K562 (cell line): Measurements from ENCODE around the gene ZNF692. TPM values are rescaled to one million over a fixed set of nuclear protein-coding genes. Genes with fewer than 3 reads are reported as not detected.
A peak's percentile ranks its signal among the peaks of the same experiment; 100 is the strongest.

Experiments
- ATAC-seq: fragments of 200-7000 bp; cut with Tn5 transposase; 3 replicates; pipeline ENCODE4 v1.9.1; 2020; ENCODE audit warnings: moderate library complexity
- BruUV-seq: library from RNA; stranded (reverse); fragments of 400-500 nt; replicated peaks from 2 replicates; lab custom pipeline; 2021; lab: Mats Ljungman, UMichigan
- CTCF ChIA-PET: fragments of 300-600 bp; formaldehyde crosslinking; extraction: SDS; loops from one replicate; lab custom pipeline; 2021; ENCODE audit warnings: low intra/inter-chr PET ratio; lab: Yijun Ruan, JAX
- POLR2A ChIA-PET: fragments of 300-600, 350-650 bp; sonication (Branson Sonifier 250); formaldehyde crosslinking; extraction: SDS; loops from one replicate; lab custom pipeline; 2021; ENCODE audit warnings: antibody characterized with exemption, inconsistent platforms; lab: Yijun Ruan, JAX
- DNase-seq, 4 experiments: peaks; one replicate each; pipeline versions ENCODE4 v3.0.0 to v3.0.0-alpha.2; 2011 to 2018; ENCODE audit warnings: low spot score in 3 of 4, mixed read lengths in 3 of 4; ENCODE audit errors: extremely low read depth in 1 of 4
- FAIRE-seq: peaks from 2 replicates; lab custom pipeline; 2011; peaks lifted over from hg19 to GRCh38; lab: Jason Lieb, UNC
- H2AFZ ChIP-seq: 2 replicates; pipeline ENCODE4 v1.6.0; 2011; ENCODE audit warnings: low read depth, low read length, control low read depth, inconsistent platforms
- H3K27ac ChIP-seq: fragments of 200-600 bp; 3 replicates; pipeline ENCODE4 v1.8.0; 2011; ENCODE audit warnings: low read depth, mild to moderate bottlenecking, control low read depth, inconsistent platforms, low read length, moderate library complexity, mixed read lengths; ENCODE audit errors: extremely low read depth
- H3K27me3 ChIP-seq, 2 experiments: fragments of 300-600 bp in 1 of 2; 2 replicates in 1 of 2; 3 replicates in 1 of 2; pipeline versions ENCODE4 v1.6.0 to v1.8.0; 2011; ENCODE audit warnings: inconsistent platforms in 2 of 2, low read length in 2 of 2, mild to moderate bottlenecking in 1 of 2, mixed read lengths in 1 of 2, moderate library complexity in 1 of 2; ENCODE audit not compliant: control insufficient read depth in 2 of 2, insufficient read depth in 2 of 2
- H3K36me3 ChIP-seq: fragments of 300-600 bp; 3 replicates; pipeline ENCODE4 v1.8.0; 2011; ENCODE audit warnings: mild to moderate bottlenecking, low read length, inconsistent platforms; ENCODE audit not compliant: control insufficient read depth, insufficient read depth
- H3K4me1 ChIP-seq, 2 experiments: fragments of 200-600 bp in 1 of 2; replicated peaks in 1 of 2; 2 replicates in 1 of 2; 3 replicates in 1 of 2; pipeline versions ENCODE4 v1.5.1 to v1.8.0; 2011; ENCODE audit warnings: inconsistent platforms in 2 of 2, low read length in 2 of 2, mild to moderate bottlenecking in 1 of 2, mixed read lengths in 1 of 2, moderate library complexity in 1 of 2; ENCODE audit not compliant: control insufficient read depth in 2 of 2, insufficient read depth in 2 of 2
- H3K4me2 ChIP-seq: 2 replicates; pipeline ENCODE4 v1.6.1; 2011; ENCODE audit warnings: low read length, control low read depth, inconsistent platforms, mixed read lengths; ENCODE audit not compliant: insufficient read depth
- H3K4me3 ChIP-seq: fragments of 200-600 bp; sonication (generic), shearing (Covaris generic); 2 replicates; pipeline ENCODE4 v1.5.1; 2016; ENCODE audit warnings: control low read depth, inconsistent platforms
- H3K79me2 ChIP-seq: fragments of 200-600 bp; 3 replicates; pipeline ENCODE4 v1.8.0; 2011; ENCODE audit warnings: low read length, inconsistent platforms; ENCODE audit not compliant: control insufficient read depth, insufficient read depth
- H3K9ac ChIP-seq, 2 experiments: 2 replicates each; pipeline versions ENCODE4 v1.6.0 to v1.6.1; 2011; ENCODE audit warnings: low read depth in 2 of 2, low read length in 2 of 2, control low read depth in 1 of 2, inconsistent platforms in 1 of 2, mild to moderate bottlenecking in 1 of 2, mixed read lengths in 1 of 2; ENCODE audit not compliant: insufficient read depth in 1 of 2
- H3K9me1 ChIP-seq: one replicate; pipeline ENCODE4 v1.6.0; 2011; ENCODE audit warnings: inconsistent platforms, mild to moderate bottlenecking, low read length, moderate library complexity; ENCODE audit not compliant: control insufficient read depth, insufficient read depth
- H3K9me3 ChIP-seq: replicated peaks from 2 replicates; pipeline ENCODE4 v1.5.1; 2011; ENCODE audit warnings: low read depth, low read length, inconsistent platforms; ENCODE audit not compliant: control insufficient read depth, insufficient read depth
- H4K20me1 ChIP-seq: replicated peaks from 2 replicates; pipeline ENCODE4 v1.6.1; 2011; ENCODE audit warnings: low read length, inconsistent platforms, mixed read lengths; ENCODE audit not compliant: control insufficient read depth, insufficient read depth
- ATF7 ChIP-seq: fragments of 450-650 bp; IDR thresholded peaks from 2 replicates; pipeline ENCODE4 v1.7.1; 2014; ENCODE audit warnings: mild to moderate bottlenecking, moderate library complexity
- CREB1 ChIP-seq, 2 experiments: sonication (generic) in 1 of 2; formaldehyde crosslinking in 1 of 2; IDR thresholded peaks; 2 replicates each; pipeline versions ENCODE4 v1.6.1 to v1.8.0; 2012 to 2022; ENCODE audit warnings: inconsistent platforms in 1 of 2, mild to moderate bottlenecking in 1 of 2, missing genetic modification reagents in 1 of 2, moderate library complexity in 1 of 2
- CTBP1 ChIP-seq: fragments of 450-650 bp; IDR thresholded peaks from 2 replicates; pipeline ENCODE4 v1.6.1; 2016; ENCODE audit warnings: borderline replicate concordance
- E2F6 ChIP-seq, 2 experiments: IDR thresholded peaks; 2 replicates each; pipeline ENCODE4 v1.6.1; 2011; ENCODE audit warnings: borderline replicate concordance in 1 of 2, control low read depth in 1 of 2, low read depth in 1 of 2, low read length in 1 of 2, mild to moderate bottlenecking in 1 of 2, mixed read lengths in 1 of 2, moderate library complexity in 1 of 2; ENCODE audit not compliant: insufficient read depth in 1 of 2, insufficient read length in 1 of 2, poor library complexity in 1 of 2, severe bottlenecking in 1 of 2; ENCODE audit errors: extremely low read depth in 1 of 2
- HNRNPL ChIP-seq: fragments of 200-400 bp; formaldehyde crosslinking; IDR thresholded peaks from 2 replicates; pipeline ENCODE4 v1.6.1; 2017; ENCODE audit warnings: low read depth, mild to moderate bottlenecking, low read length
- MAZ ChIP-seq, 2 experiments: fragments of 450-650 bp in 1 of 2; sonication (generic) in 1 of 2; formaldehyde crosslinking; IDR thresholded peaks in 1 of 2; conservative IDR thresholded peaks in 1 of 2; 2 replicates each; pipeline versions ENCODE4 v1.4.0 to v1.5.0; 2020; ENCODE audit warnings: mild to moderate bottlenecking in 1 of 2, missing genetic modification reagents in 1 of 2
- MTA1 ChIP-seq: fragments of 450-650 bp; IDR thresholded peaks from 2 replicates; pipeline ENCODE4 v1.6.1; 2017; ENCODE audit warnings: borderline replicate concordance
- MTF1 ChIP-seq: fragments of 250-450 bp; sonication (Bioruptor Pico); IDR thresholded peaks from 2 replicates; pipeline ENCODE4 v1.9.0; 2021; ENCODE audit warnings: moderate library complexity, mild to moderate bottlenecking, inconsistent platforms, borderline replicate concordance
- NCOA1 ChIP-seq: fragments of 450-650 bp; IDR thresholded peaks from 2 replicates; pipeline ENCODE4 v1.6.1; 2016; ENCODE audit warnings: low read depth
- NRF1 ChIP-seq, 2 experiments: fragments of 450-650 bp; IDR thresholded peaks in 1 of 2; conservative IDR thresholded peaks in 1 of 2; 2 replicates each; pipeline ENCODE4 v1.6.1; 2014; ENCODE audit warnings: mild to moderate bottlenecking in 2 of 2
- PHF8 ChIP-seq: fragments of 200-600 bp; sonication (generic); IDR thresholded peaks from 2 replicates; pipeline ENCODE4 v1.6.1; 2012; ENCODE audit warnings: mixed run types, mild to moderate bottlenecking, inconsistent platforms, low read length, moderate library complexity, borderline replicate concordance
- POLR2A ChIP-seq: fragments of 450-650 bp; conservative IDR thresholded peaks from 2 replicates; pipeline ENCODE4 v1.6.1; 2016
- POLR2G ChIP-seq: fragments of 200-400 bp; formaldehyde crosslinking; IDR thresholded peaks from 2 replicates; pipeline ENCODE4 v1.6.1; 2017; ENCODE audit warnings: low read depth, mild to moderate bottlenecking, antibody characterized with exemption, low read length, moderate library complexity
- SAFB ChIP-seq: fragments of 200-400 bp; formaldehyde crosslinking; IDR thresholded peaks from 2 replicates; pipeline ENCODE4 v1.6.1; 2017; ENCODE audit warnings: low read depth, low read length, borderline replicate concordance
- SP1 ChIP-seq: sonication (generic); formaldehyde crosslinking; IDR thresholded peaks from 2 replicates; pipeline ENCODE4 v1.8.1; 2022; ENCODE audit warnings: mild to moderate bottlenecking, missing genetic modification reagents
- SRF ChIP-seq, 2 experiments: fragments of 250-450, 450-650 bp in 1 of 2; sonication (Bioruptor Pico) in 1 of 2; sonication (generic) in 1 of 2; formaldehyde crosslinking; IDR thresholded peaks; 2 replicates each; pipeline versions ENCODE4 v1.5.0 to v1.5.1; 2020 to 2022; ENCODE audit warnings: mild to moderate bottlenecking in 1 of 2, missing genetic modification reagents in 1 of 2
- TCF7L2 ChIP-seq: fragments of 150-350 bp; IDR thresholded peaks from 2 replicates; pipeline ENCODE4 v1.6.1; 2016; ENCODE audit warnings: low read depth, mild to moderate bottlenecking, low read length, moderate library complexity
- ZNF511 ChIP-seq: sonication (generic); formaldehyde crosslinking; IDR thresholded peaks from 2 replicates; pipeline ENCODE4 v1.8.0; 2022; ENCODE audit warnings: mild to moderate bottlenecking, missing genetic modification reagents
- ZZZ3 ChIP-seq: fragments of 450-650 bp; IDR thresholded peaks from 2 replicates; pipeline ENCODE4 v1.6.1; 2016; ENCODE audit warnings: antibody characterized with exemption, mild to moderate bottlenecking, moderate library complexity
- WGBS: fragments of 100-300 bp; shearing (Covaris generic); methylation state at CpG from one replicate; pipeline ENCODE4 v1.1.6; 2016; ENCODE audit warnings: low coverage, mixed read lengths; ENCODE audit not compliant: insufficient coverage; ENCODE audit errors: missing lambda C conversion rate; 5-methylcytosine and 5-hydroxymethylcytosine counted together
- in situ Hi-C: fragments of 300-500 bp; cut with MboI; formaldehyde crosslinking; loops from 4 replicates; pipeline ENCODE4 v1.15.0; 2018; ENCODE audit warnings: inconsistent platforms, mixed read lengths
- intact Hi-C: fragments of 100-400 bp; cut with micrococcal nuclease; formaldehyde crosslinking; loops from 2 replicates; pipeline ENCODE4 v1.14.2; 2022
- polyA plus RNA-seq, 8 experiments: library from polyadenylated mRNA; depleted of rRNA in 4 of 8; stranded (reverse) in 5 of 8; unstranded in 3 of 8; fragments of >200 nt; fragmentation: Nextera tagmentation in 2 of 8; fragmentation: Illumina TruSeq in 1 of 8; extraction: Ambion mirVana in 2 of 8; extraction: Trizol in 1 of 8; gene quantifications; 2 replicates each; pipeline versions ENCODE4 v1.2.1 to v1.2.3, GENCODE V29; 2011 to 2014; ENCODE audit warnings: inconsistent platforms in 1 of 8, missing spikeins in 1 of 8
- total RNA-seq, 7 experiments: library from RNA; depleted of rRNA in 6 of 7; stranded (reverse); fragments of >200 nt in 6 of 7; fragmentation: Illumina TruSeq in 2 of 7; extraction: Trizol in 2 of 7; gene quantifications; 2 replicates each; pipeline versions ENCODE4 v1.2.1 to v1.2.3, GENCODE V29; 2011 to 2021; ENCODE audit warnings: low replicate concordance in 1 of 7

ZNF692 gene
- total and polyA plus RNA-seq, 9 of the 15 experiments (the other 6 are each of a cell fraction or from before 2014, with no cell fraction given): 8.4 to 143 (median 55.9) TPM

GRCh38 chr1:248862998-248863881 is 4.4 kb upstream of the ZNF692 start:
- Histone ChIP-seq H3K9me1 (no peaks in the 10 kb centered on the region), H3K4me2 (peak overlapping the region; percentile 71), H3K4me1 (peaks cover 26 to 31% of the 10 kb centered on the region in 2 experiments), H3K27me3 (no peaks in the 10 kb centered on the region), H3K79me2 (peaks cover 10% of the 10 kb centered on the region), H3K36me3 (no peaks in the 10 kb centered on the region), H4K20me1 (no peaks in the 10 kb centered on the region), H3K9me3 (no peaks in the 10 kb centered on the region), H3K27ac (no peak overlapping the region; the same call in 2 of the 3 replicates), H3K9ac (peak overlapping the region; percentile 49 to 93), H3K4me3 (peak overlapping the region; percentile 42), H2AFZ (peak overlapping the region; percentile 90)
- ChIA-PET CTCF (no interaction called here), POLR2A (interaction anchor here (1.0 to 7.2 kb wide), 3 partner anchors 10 to 25 kb away, joined by 3 to 71 read pairs (median 4); partner anchors contain the start of gene ZNF672)
- 38% methylated on average over 39 of the region's 46 CpGs for WGBS
- intact Hi-C loops (no loop called here), in situ Hi-C loops (no loop called here)
- DNase-seq (peak; percentile 67 to 87 (median 72)), ATAC-seq (peak; percentile 69), FAIRE-seq (peak; percentile 56)
- BruUV-seq: no TSS peak
- TF ChIP-seq POLR2A: peak; percentile 61
- TF ChIP-seq TCF7L2: no peak
- TF ChIP-seq NRF1 (conservative IDR thresholded peaks at IDR 0.05 in 1 of 2, IDR thresholded peaks at IDR 0.05 in 1 of 2): peak; percentile 33 to 48; a peak in 2 of 4 replicates
- TF ChIP-seq SP1 (CRISPR knock-in tag): peak; percentile 41; the same call in 1 of the 2 replicates
- TF ChIP-seq E2F6 (IDR thresholded peaks at IDR 0.05; ENCODE audit: borderline replicate concordance in 1 of 2, extremely low read depth in 1 of 2, insufficient read depth in 1 of 2, insufficient read length in 1 of 2, low read depth in 1 of 2, low read length in 1 of 2, poor library complexity in 1 of 2, severe bottlenecking in 1 of 2): peak; percentile 46 to 51
- TF ChIP-seq SRF (CRISPR knock-in tag; IDR thresholded peaks at IDR 0.05): peak in 1 of 2 experiments; percentile 47; a peak in 1 of 4 replicates
- TF ChIP-seq MTA1: peak; percentile 46; the same call in 1 of the 2 replicates
- TF ChIP-seq ZZZ3: no peak
- no peak for TF ChIP-seq HNRNPL
- TF ChIP-seq CTBP1: 0 out of 2 replicates have a peak, but pooled peaks have one; percentile 32
- peak; percentile 81 for TF ChIP-seq POLR2G
- 0 out of 2 replicates have a peak, but pooled peaks have one; percentile 35 for TF ChIP-seq CREB1 (IDR thresholded peaks at IDR 0.05)
- TF ChIP-seq CREB1 (CRISPR knock-in tag; IDR thresholded peaks at IDR 0.05): peak; percentile 56; the same call in 1 of the 2 replicates
- peak; percentile 64; the same call in 1 of the 2 replicates for TF ChIP-seq PHF8
- TF ChIP-seq ATF7: peak; percentile 33; the same call in 1 of the 2 replicates
- 0 out of 2 replicates have a peak, but pooled peaks have one; percentile 50 for TF ChIP-seq ZNF511 (CRISPR knock-in tag)
- no peak for TF ChIP-seq NCOA1
- no peak for TF ChIP-seq MTF1 (CRISPR knock-in tag)
- peak; percentile 21 to 69; a peak in 1 of 4 replicates for TF ChIP-seq MAZ (CRISPR knock-in tag; conservative IDR thresholded peaks at IDR 0.05 in 1 of 2, IDR thresholded peaks at IDR 0.05 in 1 of 2)
- TF ChIP-seq SAFB: peak; percentile 32; the same call in 1 of the 2 replicates
